NCI-H460 (cell line): Measurements from ENCODE around the gene TMEM163. TPM values are rescaled to one million over a fixed set of nuclear protein-coding genes. Genes with fewer than 3 reads are reported as not detected.
A peak's percentile ranks its signal among the peaks of the same experiment; 100 is the strongest.

ENCODE experiments used
- DNase-seq: peaks from one replicate; pipeline ENCODE4 v3.0.0-alpha.2; 2016; ENCODE audit warnings: low read depth; ENCODE audit errors: extremely low read depth
- total RNA-seq: library from RNA; depleted of rRNA; stranded (reverse); fragments of >200 nt; shearing (Covaris generic); gene quantifications from 2 replicates; pipeline ENCODE4 v1.2.3, GENCODE V29; 2014

Gene TMEM163
- total RNA-seq, 1 experiment from 2014 or later, result not detected

GRCh38 chr2:134462791-134463698 lies 255.8 kb downstream of the TMEM163 start:
- DNase-seq, result no peak

- DNase-seq, result no peak
Observed at GRCh38 chr2:134462275-134462674, 256.5 kb downstream of the TMEM163 start.

- DNase-seq, result no peak
Observed at GRCh38 chr2:134461511-134461910, 257.3 kb downstream of the TMEM163 start.

GRCh38 chr2:134460583-134460998 lies 258.2 kb downstream of the TMEM163 start:
- peak; percentile 53 for DNase-seq

- DNase-seq, result no peak
Observed at GRCh38 chr2:134459706-134460406, 258.9 kb downstream of the TMEM163 start.

GRCh38 chr2:134458950-134459349 lies 259.9 kb downstream of the TMEM163 start:
- DNase-seq, result no peak

- no peak for DNase-seq
Observed at GRCh38 chr2:134458473-134458853, 260.3 kb downstream of the TMEM163 start.

GRCh38 chr2:134457765-134458472 lies 260.9 kb downstream of the TMEM163 start:
- no peak for DNase-seq

- DNase-seq, result no peak
Observed at GRCh38 chr2:134457353-134457752, 261.4 kb downstream of the TMEM163 start.

- DNase-seq, result no peak
Observed at GRCh38 chr2:134455426-134455825, 263.4 kb downstream of the TMEM163 start.

- no peak for DNase-seq
Observed at GRCh38 chr2:134454931-134455330, 263.9 kb downstream of the TMEM163 start.

GRCh38 chr2:134454426-134454825 lies 264.4 kb downstream of the TMEM163 start:
- no peak for DNase-seq

- DNase-seq, result no peak
Observed at GRCh38 chr2:134453973-134454372, 264.8 kb downstream of the TMEM163 start.

GRCh38 chr2:134453476-134453875 lies 265.3 kb downstream of the TMEM163 start:
- no peak for DNase-seq

GRCh38 chr2:134452042-134452733 lies 266.6 kb downstream of the TMEM163 start:
- no peak for DNase-seq

GRCh38 chr2:134451347-134451630 lies 267.5 kb downstream of the TMEM163 start:
- DNase-seq, result no peak

- no peak for DNase-seq
Observed at GRCh38 chr2:134449751-134450513, 268.9 kb downstream of the TMEM163 start.

- DNase-seq, result no peak
Observed at GRCh38 chr2:134449157-134449556, 269.6 kb downstream of the TMEM163 start.

- DNase-seq, result no peak
Observed at GRCh38 chr2:134448650-134449049, 270.1 kb downstream of the TMEM163 start.

GRCh38 chr2:134447669-134448068 lies 271.1 kb downstream of the TMEM163 start:
- no peak for DNase-seq
